ENCODE measurements around the gene MYOZ1.

The MYOZ1 gene

GRCh38 chr10:73645251-73645650 is 4.0 kb upstream of the MYOZ1 start:
- Histone ChIP-seq H3K4me1 (ENCODE audit: low read length) (peaks cover 21% of the 10 kb centered on the region), H3K4me3 (ENCODE audit: low read length) (no peak overlapping the region), H3K36me3 (replicated peaks; ENCODE audit: low read depth, low read length) (no peaks in the 10 kb centered on the region), H3K79me2 (ENCODE audit: low read length) (no peaks in the 10 kb centered on the region), H3K9me3 (ENCODE audit: insufficient read depth, low read length) (no peaks in the 10 kb centered on the region), H3K4me2 (ENCODE audit: low read length) (peak overlapping the region; percentile 42), H3K27me3 (ENCODE audit: low read depth, low read length) (no peaks in the 10 kb centered on the region), H2AFZ (ENCODE audit: low read depth, low read length) (peak overlapping the region; percentile 76), H3K27ac (ENCODE audit: low read length) (no peak overlapping the region), H4K20me1 (ENCODE audit: insufficient read depth, low read length) (no peaks in the 10 kb centered on the region), H3K9ac (ENCODE audit: low read length) (no peak overlapping the region)
- TF ChIP-seq, protein P1, sequence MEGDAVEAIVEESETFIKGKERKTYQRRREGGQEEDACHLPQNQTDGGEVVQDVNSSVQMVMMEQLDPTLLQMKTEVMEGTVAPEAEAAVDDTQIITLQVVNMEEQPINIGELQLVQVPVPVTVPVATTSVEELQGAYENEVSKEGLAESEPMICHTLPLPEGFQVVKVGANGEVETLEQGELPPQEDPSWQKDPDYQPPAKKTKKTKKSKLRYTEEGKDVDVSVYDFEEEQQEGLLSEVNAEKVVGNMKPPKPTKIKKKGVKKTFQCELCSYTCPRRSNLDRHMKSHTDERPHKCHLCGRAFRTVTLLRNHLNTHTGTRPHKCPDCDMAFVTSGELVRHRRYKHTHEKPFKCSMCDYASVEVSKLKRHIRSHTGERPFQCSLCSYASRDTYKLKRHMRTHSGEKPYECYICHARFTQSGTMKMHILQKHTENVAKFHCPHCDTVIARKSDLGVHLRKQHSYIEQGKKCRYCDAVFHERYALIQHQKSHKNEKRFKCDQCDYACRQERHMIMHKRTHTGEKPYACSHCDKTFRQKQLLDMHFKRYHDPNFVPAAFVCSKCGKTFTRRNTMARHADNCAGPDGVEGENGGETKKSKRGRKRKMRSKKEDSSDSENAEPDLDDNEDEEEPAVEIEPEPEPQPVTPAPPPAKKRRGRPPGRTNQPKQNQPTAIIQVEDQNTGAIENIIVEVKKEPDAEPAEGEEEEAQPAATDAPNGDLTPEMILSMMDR (IDR thresholded peaks at IDR 0.05; ENCODE audit: low read depth, low read length) = no peak

DNA sequence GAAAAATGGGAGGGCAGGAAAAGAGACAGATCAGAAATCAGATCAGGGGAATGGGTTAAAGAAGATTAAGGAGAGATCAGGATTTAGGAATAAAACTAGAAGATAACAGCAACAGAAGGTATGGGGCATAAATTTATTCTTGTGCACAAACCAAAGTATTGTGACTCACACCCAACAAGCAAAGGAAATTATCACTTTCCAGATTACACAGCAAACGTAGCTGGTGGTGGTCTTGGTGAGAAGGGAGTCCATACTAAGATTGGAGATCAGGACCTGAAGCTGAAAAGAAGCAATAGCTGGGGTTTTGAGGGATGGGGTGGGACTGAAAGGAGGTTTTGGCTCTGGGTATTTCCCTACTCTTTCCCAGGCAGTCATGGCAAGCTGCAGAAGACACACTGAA is 3.5 kb upstream of the MYOZ1 start:
- Histone ChIP-seq H4K20me1 (ENCODE audit: insufficient read depth, low read length) (no peaks in the 10 kb centered on the region), H2AFZ (ENCODE audit: low read depth, low read length) (peak overlapping the region; percentile 76)

DNA sequence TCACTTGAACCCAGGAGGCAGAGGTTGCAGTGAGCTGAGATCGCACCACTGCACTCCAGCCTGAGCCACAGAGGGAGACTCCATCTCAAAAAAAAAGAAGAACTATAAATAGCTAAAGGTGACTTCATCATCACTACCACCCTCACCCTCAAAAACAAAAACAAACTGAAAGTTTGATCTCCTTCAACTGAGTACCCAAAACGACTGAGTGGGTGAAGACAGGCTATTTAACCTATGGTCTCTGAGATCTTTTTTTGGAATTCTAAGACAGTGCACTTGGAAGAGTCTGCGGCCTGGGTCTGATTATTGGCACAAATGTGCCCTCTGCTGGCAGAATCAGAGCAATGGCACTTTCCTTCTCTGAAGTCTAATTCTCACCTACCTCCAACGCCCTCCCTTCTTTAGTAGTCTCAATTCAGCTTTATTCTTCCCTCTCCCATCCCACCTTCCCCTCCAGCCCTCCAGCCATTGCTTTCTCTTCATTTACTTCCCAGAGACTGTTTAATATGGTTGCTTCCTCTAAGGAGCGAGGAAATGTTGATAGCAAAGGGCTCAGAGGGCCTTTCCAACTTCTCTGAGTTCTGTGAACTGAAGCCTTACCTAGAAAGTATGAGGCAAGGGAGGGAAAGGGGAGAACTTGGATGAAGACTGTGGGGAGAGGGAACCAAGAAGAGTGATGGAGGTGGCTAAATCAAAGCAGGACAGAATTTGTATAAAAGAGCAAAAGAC is 2.9 kb upstream of the MYOZ1 start:
- peak overlapping the region; percentile 75 for H3K4me2 ChIP-seq (ENCODE audit: low read length)
- H2AFZ ChIP-seq (ENCODE audit: low read depth, low read length) = peak overlapping the region; percentile 69; the same call in 1 of the 2 replicates
- no peak overlapping the region for H3K9ac ChIP-seq (ENCODE audit: low read length)
- H3K4me1 ChIP-seq (ENCODE audit: low read length) = peaks cover 14% of the 10 kb centered on the region
- H3K27me3 ChIP-seq (ENCODE audit: low read depth, low read length) = no peaks in the 10 kb centered on the region
- no peaks in the 10 kb centered on the region for H3K9me3 ChIP-seq (ENCODE audit: insufficient read depth, low read length)
- H4K20me1 ChIP-seq (ENCODE audit: insufficient read depth, low read length) = no peaks in the 10 kb centered on the region
- H3K79me2 ChIP-seq (ENCODE audit: low read length) = no peaks in the 10 kb centered on the region
- H3K4me3 ChIP-seq (ENCODE audit: low read length) = peak overlapping the region; percentile 54; the same call in 1 of the 2 replicates
- TF ChIP-seq, protein P1 (IDR thresholded peaks at IDR 0.05; ENCODE audit: low read depth, low read length) = peak; percentile 84
- no peak for TF ChIP-seq EZH2phosphoT487 (IDR thresholded peaks at IDR 0.05; ENCODE audit: low read depth)
- no peak overlapping the region for H3K27ac ChIP-seq (ENCODE audit: low read length)
- H3K36me3 ChIP-seq (replicated peaks; ENCODE audit: low read depth, low read length) = no peaks in the 10 kb centered on the region

More for the DNA sequence above, 3.5 kb upstream of the MYOZ1 start:
- H3K36me3 ChIP-seq (replicated peaks; ENCODE audit: low read depth, low read length) = no peaks in the 10 kb centered on the region
- H3K4me1 ChIP-seq (ENCODE audit: low read length) = peaks cover 16% of the 10 kb centered on the region
- H3K9me3 ChIP-seq (ENCODE audit: insufficient read depth, low read length) = no peaks in the 10 kb centered on the region
- H3K4me2 ChIP-seq (ENCODE audit: low read length) = peak overlapping the region; percentile 42
- no peak overlapping the region for H3K9ac ChIP-seq (ENCODE audit: low read length)
- no peak overlapping the region for H3K27ac ChIP-seq (ENCODE audit: low read length)
- no peaks in the 10 kb centered on the region for H3K79me2 ChIP-seq (ENCODE audit: low read length)
- H3K4me3 ChIP-seq (ENCODE audit: low read length) = no peak overlapping the region
- H3K27me3 ChIP-seq (ENCODE audit: low read depth, low read length) = no peaks in the 10 kb centered on the region
- TF ChIP-seq, protein P1 (IDR thresholded peaks at IDR 0.05; ENCODE audit: low read depth, low read length) = no peak
- TF ChIP-seq EZH2phosphoT487 (IDR thresholded peaks at IDR 0.05; ENCODE audit: low read depth) = no peak

DNA sequence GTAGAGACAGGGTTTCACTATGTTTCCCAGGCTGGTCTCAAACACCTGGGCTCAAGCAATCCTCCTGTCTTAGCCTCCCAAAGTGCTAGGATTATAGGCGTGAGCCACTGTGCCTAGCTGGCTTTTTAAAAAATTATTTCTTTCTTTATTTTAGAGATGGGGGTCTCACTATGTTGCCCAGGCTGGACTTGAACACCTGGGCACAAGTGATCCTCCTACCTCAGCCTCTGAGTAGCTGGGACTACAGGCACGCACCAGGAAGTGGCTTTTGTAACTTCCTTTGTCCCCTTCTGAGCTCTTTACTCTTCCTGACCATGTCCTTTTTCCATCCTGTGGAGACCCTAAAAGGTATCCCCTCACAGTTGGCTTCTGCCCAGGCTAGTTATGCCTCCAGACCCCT is 2.1 kb upstream of the MYOZ1 start:
- Histone ChIP-seq H4K20me1 (ENCODE audit: insufficient read depth, low read length) (no peaks in the 10 kb centered on the region), H3K79me2 (ENCODE audit: low read length) (no peaks in the 10 kb centered on the region), H3K4me2 (ENCODE audit: low read length) (no peak overlapping the region), H3K9me3 (ENCODE audit: insufficient read depth, low read length) (no peaks in the 10 kb centered on the region), H3K27me3 (ENCODE audit: low read depth, low read length) (no peaks in the 10 kb centered on the region), H3K36me3 (replicated peaks; ENCODE audit: low read depth, low read length) (no peaks in the 10 kb centered on the region), H3K9ac (ENCODE audit: low read length) (no peak overlapping the region), H3K4me1 (ENCODE audit: low read length) (peaks cover 14% of the 10 kb centered on the region), H2AFZ (ENCODE audit: low read depth, low read length) (peak overlapping the region; percentile 75; the same call in 1 of the 2 replicates), H3K4me3 (ENCODE audit: low read length) (no peak overlapping the region), H3K27ac (ENCODE audit: low read length) (no peak overlapping the region)
- TF ChIP-seq, protein P1 (IDR thresholded peaks at IDR 0.05; ENCODE audit: low read depth, low read length) = no peak
- TF ChIP-seq EZH2phosphoT487 (IDR thresholded peaks at IDR 0.05; ENCODE audit: low read depth) = no peak
